GM12875 (cell line): Measurements from ENCODE around the gene NRM.
A peak's percentile ranks its signal among the peaks of the same experiment; 100 is the strongest.

Experiments used
- H3K4me3 ChIP-seq: one replicate; pipeline ENCODE4 v1.5.1; 2011; ENCODE audit warnings: low read depth, low read length, control low read depth
- CTCF ChIP-seq: IDR thresholded peaks from 2 replicates; pipeline ENCODE4 v1.5.1; 2011; ENCODE audit warnings: low read depth, mild to moderate bottlenecking, control low read depth, inconsistent platforms, low read length, moderate library complexity, borderline replicate concordance; ENCODE audit not compliant: insufficient read depth

NRM gene

GRCh38 chr6:30722280-30723112 lies 31.7 kb upstream of the NRM start:
- peak overlapping the region; percentile 71 for H3K4me3 ChIP-seq
- peak; percentile 82 for TF ChIP-seq CTCF

- H3K4me3 ChIP-seq = peak overlapping the region; percentile 71
These were observed 31.2 kb upstream of the NRM start for GRCh38 chr6:30722025-30722279.

- TF ChIP-seq CTCF = peak; percentile 42; the same call in 1 of the 2 replicates
- peak overlapping the region; percentile 71 for H3K4me3 ChIP-seq
These were observed 30.6 kb upstream of the NRM start for GRCh38 chr6:30721198-30722024.

GRCh38 chr6:30720738-30721197 lies 30.0 kb upstream of the NRM start:
- no peak for TF ChIP-seq CTCF
- peak overlapping the region; percentile 68 for H3K4me3 ChIP-seq

- peak within 1 kb of the TSS; percentile 68 for H3K4me3 ChIP-seq
- no peak for TF ChIP-seq CTCF
These were observed 29.3 kb upstream of the NRM start, which contains the start of gene TUBB for GRCh38 chr6:30719791-30720737. Gene TUBB (plus strand): TSS chr6:30720352. CDS start chr6:30720507, 155 bp downstream.

GRCh38 chr6:30719356-30719755 lies 28.6 kb upstream of the NRM start:
- H3K4me3 ChIP-seq = peak overlapping the region; percentile 48
- no peak for TF ChIP-seq CTCF

GRCh38 chr6:30717845-30718720 lies 27.3 kb upstream of the NRM start:
- H3K4me3 ChIP-seq = peak overlapping the region; percentile 40
